HCT116 (cell line): ENCODE results near the gene ADAMTS9. TPM values are rescaled to one million over a fixed set of nuclear protein-coding genes. Genes with fewer than 3 reads are reported as not detected.

Experiments used
- ATAC-seq: fragments of 200-7000 bp; cut with Tn5 transposase; 2 replicates; pipeline ENCODE4 v1.9.1; 2020; ENCODE audit warnings: mild to moderate bottlenecking, moderate library complexity
- BruUV-seq: library from RNA; stranded (reverse); fragments of 400-500 nt; replicated peaks from 2 replicates; lab custom pipeline; 2021; lab: Mats Ljungman, UMichigan
- CTCF ChIA-PET: fragments of 300-600 bp; sonication (Branson Sonifier 250); formaldehyde crosslinking; loops from one replicate; lab custom pipeline; 2021; ENCODE audit warnings: antibody characterized with exemption; lab: Charles Lee
- POLR2A ChIA-PET: fragments of 300-600, 350-600 bp; sonication (Branson Sonifier 250); formaldehyde crosslinking; loops from one replicate; lab custom pipeline; 2021; ENCODE audit warnings: antibody characterized with exemption; lab: Charles Lee
- RAD21 ChIA-PET, 2 experiments: fragments of 300-600 bp; sonication (Branson Sonifier 250); formaldehyde crosslinking; loops; one replicate each; lab custom pipeline; 2023; ENCODE audit warnings: low total read pairs in 2 of 2; ENCODE audit not compliant: uncharacterized antibody in 2 of 2, unreplicated experiment in 2 of 2, low non-redundant PET in 1 of 2; lab: Charles Lee
- DNase-seq: peaks from one replicate; pipeline ENCODE4 v3.0.0-alpha.2; 2010; ENCODE audit warnings: low read depth, low spot score
- H2AFZ ChIP-seq: fragments of 200-600 bp; shearing (Covaris generic), sonication (generic); 2 replicates; pipeline ENCODE4 v1.6.1; 2017; ENCODE audit warnings: low read depth, mixed run types, mixed read lengths, antibody characterized with exemption, low read length; ENCODE audit not compliant: poor library complexity, severe bottlenecking
- H3K27ac ChIP-seq: 2 replicates; pipeline ENCODE4 v1.5.1; 2012; ENCODE audit warnings: low read depth, low read length
- H3K27me3 ChIP-seq: fragments of 200-600 bp; sonication (generic); 2 replicates; pipeline ENCODE4 v1.6.1; 2016; ENCODE audit warnings: mixed run types, low read length, mixed read lengths; ENCODE audit not compliant: insufficient read depth
- H3K36me3 ChIP-seq, 2 experiments: fragments of 200-500 bp in 1 of 2; fragments of 200-600 bp in 1 of 2; sonication (Bioruptor generic) in 1 of 2; sonication (generic) in 1 of 2; 2 replicates each; pipeline versions ENCODE4 v1.5.1 to v1.6.1; 2014 to 2016; ENCODE audit warnings: low read length in 2 of 2, inconsistent platforms in 1 of 2, mixed read lengths in 1 of 2, mixed run types in 1 of 2; ENCODE audit not compliant: insufficient read depth in 2 of 2, control insufficient read depth in 1 of 2
- H3K4me1 ChIP-seq, 2 experiments: fragments of 200-600 bp in 1 of 2; sonication (generic) in 1 of 2; 2 replicates each; pipeline versions ENCODE4 v1.5.1 to v1.6.1; 2012 to 2017; ENCODE audit warnings: low read length in 2 of 2, inconsistent platforms in 1 of 2, mild to moderate bottlenecking in 1 of 2, mixed read lengths in 1 of 2, mixed run types in 1 of 2, moderate library complexity in 1 of 2; ENCODE audit not compliant: insufficient read depth in 2 of 2, control insufficient read depth in 1 of 2
- H3K4me2 ChIP-seq: fragments of 200-600 bp; sonication (generic); 2 replicates; pipeline ENCODE4 v1.6.1; 2017; ENCODE audit warnings: mixed run types, low read length, mixed read lengths
- H3K4me3 ChIP-seq, 2 experiments: fragments of 200-600 bp in 1 of 2; sonication (generic) in 1 of 2; replicated peaks in 1 of 2; 2 replicates each; pipeline ENCODE4 v1.5.1; 2011 to 2016; ENCODE audit warnings: low read length in 2 of 2, control low read depth in 1 of 2, low read depth in 1 of 2, mild to moderate bottlenecking in 1 of 2, mixed read lengths in 1 of 2, mixed run types in 1 of 2
- H3K79me2 ChIP-seq: fragments of 200-600 bp; sonication (generic); 2 replicates; pipeline ENCODE4 v1.6.1; 2017; ENCODE audit warnings: mild to moderate bottlenecking, mixed run types, low read length, moderate library complexity, mixed read lengths; ENCODE audit not compliant: insufficient read depth
- H3K9ac ChIP-seq: fragments of 200-600 bp; sonication (generic); 2 replicates; pipeline ENCODE4 v1.6.1; 2016; ENCODE audit warnings: low read length, mixed read lengths
- H3K9me2 ChIP-seq: fragments of 200-600 bp; sonication (generic), shearing (Covaris generic); 2 replicates; pipeline ENCODE4 v1.6.1; 2017; ENCODE audit warnings: mixed run types, mild to moderate bottlenecking, moderate library complexity; ENCODE audit not compliant: insufficient read depth
- H3K9me3 ChIP-seq, 2 experiments: fragments of 200-500 bp in 1 of 2; fragments of 200-600 bp in 1 of 2; sonication (Bioruptor generic) in 1 of 2; sonication (generic) in 1 of 2; 2 replicates each; pipeline ENCODE4 v1.6.1; 2014 to 2017; ENCODE audit warnings: low read length in 2 of 2, mixed read lengths in 2 of 2, inconsistent platforms in 1 of 2, low read depth in 1 of 2, mild to moderate bottlenecking in 1 of 2, mixed run types in 1 of 2, moderate library complexity in 1 of 2; ENCODE audit not compliant: control insufficient read depth in 1 of 2, insufficient read depth in 1 of 2
- H4K20me1 ChIP-seq: fragments of 200-600 bp; sonication (generic), shearing (Covaris generic); 2 replicates; pipeline ENCODE4 v1.6.1; 2017; ENCODE audit warnings: mixed run types, mild to moderate bottlenecking, moderate library complexity; ENCODE audit not compliant: insufficient read depth
- CBX3 ChIP-seq: IDR thresholded peaks from 2 replicates; pipeline ENCODE4 v1.6.1; 2012; ENCODE audit warnings: low read depth
- CEBPB ChIP-seq: IDR thresholded peaks from 2 replicates; pipeline ENCODE4 v1.6.1; 2012; ENCODE audit warnings: low read depth
- EZH2 ChIP-seq: fragments of 200-600 bp; sonication (generic); IDR thresholded peaks from 2 replicates; pipeline ENCODE4 v1.6.1; 2017; ENCODE audit warnings: antibody characterized with exemption, mixed run types
- POLR2AphosphoS5 ChIP-seq: IDR thresholded peaks from 2 replicates; pipeline ENCODE4 v1.6.1; 2011; ENCODE audit warnings: mild to moderate bottlenecking, low read depth, low read length, moderate library complexity
- RAD21 ChIP-seq: IDR thresholded peaks from 2 replicates; pipeline ENCODE4 v1.6.1; 2012; ENCODE audit warnings: low read depth, mild to moderate bottlenecking
- SIN3A ChIP-seq: IDR thresholded peaks from 2 replicates; pipeline ENCODE4 v1.6.1; 2012; ENCODE audit warnings: low read depth
- SP1 ChIP-seq: IDR thresholded peaks from 2 replicates; pipeline ENCODE4 v1.6.1; 2012; ENCODE audit warnings: low read depth
- YY1 ChIP-seq: IDR thresholded peaks from 2 replicates; pipeline ENCODE4 v1.6.1; 2011; ENCODE audit warnings: low read length, low read depth, moderate library complexity, mild to moderate bottlenecking; ENCODE audit not compliant: insufficient replicate concordance; ENCODE audit errors: extremely low read depth
- intact Hi-C: fragments of 100-400 bp; cut with micrococcal nuclease; formaldehyde crosslinking; loops from 2 replicates; pipeline ENCODE4 v1.10.0; 2022
- total RNA-seq: library from RNA; stranded (reverse); gene quantifications from one replicate; pipeline ENCODE4 v1.2.1, GENCODE V29; 2021; ENCODE audit not compliant: unreplicated experiment
- TF ChIP-seq, protein P1 (sequence below), 3 experiments: fragments of 200-600 bp in 1 of 3; sonication (generic) in 1 of 3; IDR thresholded peaks in 2 of 3; conservative IDR thresholded peaks in 1 of 3; 2 replicates each; pipeline ENCODE4 v1.5.1; 2012 to 2017; ENCODE audit warnings: low read depth in 2 of 3, low read length in 2 of 3, antibody characterized with exemption in 1 of 3, borderline replicate concordance in 1 of 3, control low read depth in 1 of 3, mild to moderate bottlenecking in 1 of 3, mixed read lengths in 1 of 3, mixed run types in 1 of 3, moderate library complexity in 1 of 3; ENCODE audit not compliant: insufficient read depth in 1 of 3
- TF ChIP-seq, protein P2 (sequence below): IDR thresholded peaks from 2 replicates; pipeline ENCODE4 v1.6.1; 2012; ENCODE audit warnings: low read depth
- TF ChIP-seq, protein P3 (sequence below): IDR thresholded peaks from 2 replicates; pipeline ENCODE4 v1.6.1; 2012

Gene ADAMTS9
- total RNA-seq, 1 experiment from 2014 or later: 0.05 TPM

DNA sequence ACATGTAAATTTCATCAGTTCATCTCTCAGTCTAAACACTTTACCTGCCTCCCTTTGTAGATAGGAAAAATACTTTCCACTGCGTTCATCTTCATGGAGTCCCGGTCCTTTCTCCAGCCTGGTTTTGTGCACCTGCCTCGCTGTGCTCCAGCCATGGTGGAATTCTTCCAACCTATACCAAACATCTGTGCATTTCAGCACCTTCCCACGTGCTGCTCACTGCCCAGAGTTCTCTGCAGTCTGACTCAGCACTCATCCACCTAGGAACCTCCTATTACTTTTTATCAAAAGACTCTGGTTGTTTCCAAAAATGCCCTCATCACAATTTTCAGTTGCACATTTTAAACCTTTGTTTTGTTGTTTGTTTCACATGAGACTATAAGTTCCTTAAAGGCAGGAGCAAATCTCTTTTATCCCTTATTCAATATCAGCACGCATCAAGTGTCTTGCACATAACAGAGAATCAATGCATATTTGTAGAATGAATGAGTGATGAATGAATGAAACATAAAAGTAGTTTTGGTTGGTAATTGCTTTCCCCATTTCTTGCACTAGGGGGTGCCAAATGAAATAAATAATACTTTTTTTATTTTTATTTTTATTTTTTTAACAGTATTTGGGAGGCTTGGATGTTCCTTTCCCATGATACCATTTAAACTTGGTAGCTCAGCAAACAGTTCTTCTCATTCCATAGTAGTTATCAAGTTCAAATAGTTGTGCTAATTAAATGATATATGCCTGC, 30.2 kb upstream of the ADAMTS9 start:
- Histone ChIP-seq H3K27ac (no peak overlapping the region), H3K27me3 (no peaks in the 10 kb centered on the region), H3K79me2 (no peaks in the 10 kb centered on the region), H3K36me3 (no peaks in the 10 kb centered on the region), H3K9ac (no peak overlapping the region), H3K9me3 (no peaks in the 10 kb centered on the region), H3K9me2 (no peaks in the 10 kb centered on the region), H3K4me1 (no peaks in the 10 kb centered on the region), H2AFZ (no peak overlapping the region), H3K4me2 (no peak overlapping the region), H4K20me1 (no peaks in the 10 kb centered on the region), H3K4me3 (no peak overlapping the region)
- TF ChIP-seq CEBPB: no peak
- TF ChIP-seq RAD21: peak; percentile 22; the same call in 1 of the 2 replicates
- TF ChIP-seq SP1: no peak
- TF ChIP-seq CBX3: no peak
- no peak for TF ChIP-seq POLR2AphosphoS5
- no peak for TF ChIP-seq YY1
- TF ChIP-seq, protein P1, sequence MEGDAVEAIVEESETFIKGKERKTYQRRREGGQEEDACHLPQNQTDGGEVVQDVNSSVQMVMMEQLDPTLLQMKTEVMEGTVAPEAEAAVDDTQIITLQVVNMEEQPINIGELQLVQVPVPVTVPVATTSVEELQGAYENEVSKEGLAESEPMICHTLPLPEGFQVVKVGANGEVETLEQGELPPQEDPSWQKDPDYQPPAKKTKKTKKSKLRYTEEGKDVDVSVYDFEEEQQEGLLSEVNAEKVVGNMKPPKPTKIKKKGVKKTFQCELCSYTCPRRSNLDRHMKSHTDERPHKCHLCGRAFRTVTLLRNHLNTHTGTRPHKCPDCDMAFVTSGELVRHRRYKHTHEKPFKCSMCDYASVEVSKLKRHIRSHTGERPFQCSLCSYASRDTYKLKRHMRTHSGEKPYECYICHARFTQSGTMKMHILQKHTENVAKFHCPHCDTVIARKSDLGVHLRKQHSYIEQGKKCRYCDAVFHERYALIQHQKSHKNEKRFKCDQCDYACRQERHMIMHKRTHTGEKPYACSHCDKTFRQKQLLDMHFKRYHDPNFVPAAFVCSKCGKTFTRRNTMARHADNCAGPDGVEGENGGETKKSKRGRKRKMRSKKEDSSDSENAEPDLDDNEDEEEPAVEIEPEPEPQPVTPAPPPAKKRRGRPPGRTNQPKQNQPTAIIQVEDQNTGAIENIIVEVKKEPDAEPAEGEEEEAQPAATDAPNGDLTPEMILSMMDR (IDR thresholded peaks at IDR 0.05 in 2 of 3, conservative IDR thresholded peaks at IDR 0.05 in 1 of 3; ENCODE audit: borderline replicate concordance in 1 of 3, insufficient read depth in 1 of 3, low read depth in 2 of 3, low read length in 2 of 3): peak; percentile 11 to 30 (median 25); a peak in 4 of 6 replicates
- TF ChIP-seq SIN3A: no peak
- TF ChIP-seq, protein P2, sequence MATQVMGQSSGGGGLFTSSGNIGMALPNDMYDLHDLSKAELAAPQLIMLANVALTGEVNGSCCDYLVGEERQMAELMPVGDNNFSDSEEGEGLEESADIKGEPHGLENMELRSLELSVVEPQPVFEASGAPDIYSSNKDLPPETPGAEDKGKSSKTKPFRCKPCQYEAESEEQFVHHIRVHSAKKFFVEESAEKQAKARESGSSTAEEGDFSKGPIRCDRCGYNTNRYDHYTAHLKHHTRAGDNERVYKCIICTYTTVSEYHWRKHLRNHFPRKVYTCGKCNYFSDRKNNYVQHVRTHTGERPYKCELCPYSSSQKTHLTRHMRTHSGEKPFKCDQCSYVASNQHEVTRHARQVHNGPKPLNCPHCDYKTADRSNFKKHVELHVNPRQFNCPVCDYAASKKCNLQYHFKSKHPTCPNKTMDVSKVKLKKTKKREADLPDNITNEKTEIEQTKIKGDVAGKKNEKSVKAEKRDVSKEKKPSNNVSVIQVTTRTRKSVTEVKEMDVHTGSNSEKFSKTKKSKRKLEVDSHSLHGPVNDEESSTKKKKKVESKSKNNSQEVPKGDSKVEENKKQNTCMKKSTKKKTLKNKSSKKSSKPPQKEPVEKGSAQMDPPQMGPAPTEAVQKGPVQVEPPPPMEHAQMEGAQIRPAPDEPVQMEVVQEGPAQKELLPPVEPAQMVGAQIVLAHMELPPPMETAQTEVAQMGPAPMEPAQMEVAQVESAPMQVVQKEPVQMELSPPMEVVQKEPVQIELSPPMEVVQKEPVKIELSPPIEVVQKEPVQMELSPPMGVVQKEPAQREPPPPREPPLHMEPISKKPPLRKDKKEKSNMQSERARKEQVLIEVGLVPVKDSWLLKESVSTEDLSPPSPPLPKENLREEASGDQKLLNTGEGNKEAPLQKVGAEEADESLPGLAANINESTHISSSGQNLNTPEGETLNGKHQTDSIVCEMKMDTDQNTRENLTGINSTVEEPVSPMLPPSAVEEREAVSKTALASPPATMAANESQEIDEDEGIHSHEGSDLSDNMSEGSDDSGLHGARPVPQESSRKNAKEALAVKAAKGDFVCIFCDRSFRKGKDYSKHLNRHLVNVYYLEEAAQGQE: no peak
- no peak for TF ChIP-seq EZH2
- TF ChIP-seq, protein P3, sequence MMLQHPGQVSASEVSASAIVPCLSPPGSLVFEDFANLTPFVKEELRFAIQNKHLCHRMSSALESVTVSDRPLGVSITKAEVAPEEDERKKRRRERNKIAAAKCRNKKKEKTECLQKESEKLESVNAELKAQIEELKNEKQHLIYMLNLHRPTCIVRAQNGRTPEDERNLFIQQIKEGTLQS: no peak
- no peak for ATAC-seq
- no peak for DNase-seq
- RAD21 ChIA-PET: no interaction called here
- CTCF ChIA-PET: no interaction called here
- no TSS peak for BruUV-seq
- POLR2A ChIA-PET: no interaction called here
- intact Hi-C loops: no loop called here
